Measurements from ENCODE around the gene MRPL52.

DNA sequence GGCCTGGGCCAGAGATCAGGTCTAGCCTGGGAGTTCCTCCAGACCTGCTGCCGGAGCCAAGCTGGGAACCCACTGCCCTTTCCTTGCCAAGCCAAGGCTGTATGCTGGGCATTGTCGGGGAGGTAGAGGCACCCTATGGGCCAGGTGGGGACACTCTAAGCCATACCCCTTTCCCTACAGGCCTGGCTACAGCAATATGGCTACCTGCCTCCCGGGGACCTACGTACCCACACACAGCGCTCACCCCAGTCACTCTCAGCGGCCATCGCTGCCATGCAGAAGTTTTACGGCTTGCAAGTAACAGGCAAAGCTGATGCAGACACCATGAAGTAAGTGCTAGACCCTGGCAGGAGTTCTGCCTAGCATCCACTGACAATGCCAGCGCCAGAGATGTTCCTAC, 11.6 kb downstream of the MRPL52 start:
- TF ChIP-seq EZH2phosphoT487 (IDR thresholded peaks at IDR 0.05; ENCODE audit: borderline replicate concordance, low read length), result no peak
- TF ChIP-seq, protein P1, sequence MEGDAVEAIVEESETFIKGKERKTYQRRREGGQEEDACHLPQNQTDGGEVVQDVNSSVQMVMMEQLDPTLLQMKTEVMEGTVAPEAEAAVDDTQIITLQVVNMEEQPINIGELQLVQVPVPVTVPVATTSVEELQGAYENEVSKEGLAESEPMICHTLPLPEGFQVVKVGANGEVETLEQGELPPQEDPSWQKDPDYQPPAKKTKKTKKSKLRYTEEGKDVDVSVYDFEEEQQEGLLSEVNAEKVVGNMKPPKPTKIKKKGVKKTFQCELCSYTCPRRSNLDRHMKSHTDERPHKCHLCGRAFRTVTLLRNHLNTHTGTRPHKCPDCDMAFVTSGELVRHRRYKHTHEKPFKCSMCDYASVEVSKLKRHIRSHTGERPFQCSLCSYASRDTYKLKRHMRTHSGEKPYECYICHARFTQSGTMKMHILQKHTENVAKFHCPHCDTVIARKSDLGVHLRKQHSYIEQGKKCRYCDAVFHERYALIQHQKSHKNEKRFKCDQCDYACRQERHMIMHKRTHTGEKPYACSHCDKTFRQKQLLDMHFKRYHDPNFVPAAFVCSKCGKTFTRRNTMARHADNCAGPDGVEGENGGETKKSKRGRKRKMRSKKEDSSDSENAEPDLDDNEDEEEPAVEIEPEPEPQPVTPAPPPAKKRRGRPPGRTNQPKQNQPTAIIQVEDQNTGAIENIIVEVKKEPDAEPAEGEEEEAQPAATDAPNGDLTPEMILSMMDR (IDR thresholded peaks at IDR 0.05; ENCODE audit: low read depth, low read length, poor library complexity, severe bottlenecking), result no peak
